ENCODE data around the gene ZSWIM4. TPM values are rescaled to one million over a fixed set of nuclear protein-coding genes. Genes with fewer than 3 reads are reported as not detected.
"Not testable (repeated sequence)": the region's sequence is repeated elsewhere in the genome, so short reads cannot be mapped to it uniquely, and the experiment has no call there.

ZSWIM4 gene
- 1 to 10 TPM; 6.3 to 8.8 TPM for total RNA-seq

- ATAC-seq = peak; percentile 99
- H3K36me3 Mint-ChIP-seq = no peaks in the 10 kb centered on the region
- no peaks in the 10 kb centered on the region for H3K9me3 Mint-ChIP-seq
- peak within 1 kb of the TSS; percentile 93 to 97 for H3K27ac Mint-ChIP-seq
- peak; percentile 93 to 98 for DNase-seq (ENCODE audit: low spot score in 2 of 2)
Observed at GRCh38 chr19:13794757-13795589, at the start of gene ZSWIM4. ZSWIM4 (plus strand) TSS chr19:13795443; CDS start chr19:13795649, 206 bp downstream.

- ATAC-seq (no peak), DNase-seq (ENCODE audit: low spot score in 2 of 2) (no peak)
- H3K27ac Mint-ChIP-seq = peak overlapping the region in 1 of 2 donors; percentile 94
- H3K36me3 Mint-ChIP-seq = peaks cover 9 to 11% of the 10 kb centered on the region in 2 donors
- no peaks in the 10 kb centered on the region for H3K9me3 Mint-ChIP-seq
Observed at GRCh38 chr19:13747098-13747453, 48.2 kb upstream of the ZSWIM4 start.

- ATAC-seq = no peak
- H3K9me3 Mint-ChIP-seq = no peaks in the 10 kb centered on the region
- H3K36me3 Mint-ChIP-seq = peaks cover 9 to 11% of the 10 kb centered on the region in 2 donors
- peak overlapping the region; percentile 94 to 95 for H3K27ac Mint-ChIP-seq
- DNase-seq (ENCODE audit: low spot score in 2 of 2) = peak in 1 of 2 donors; percentile 16
Observed at GRCh38 chr19:13748169-13748828, 46.9 kb upstream of the ZSWIM4 start.

GRCh38 chr19:13751436-13751835 is 43.8 kb upstream of the ZSWIM4 start:
- DNase-seq (ENCODE audit: low spot score in 2 of 2) (no peak), ATAC-seq (no peak)
- H3K9me3 Mint-ChIP-seq = no peaks in the 10 kb centered on the region
- peaks cover 9 to 25% of the 10 kb centered on the region in 2 donors for H3K36me3 Mint-ChIP-seq
- peak overlapping the region; percentile 33 to 66 for H3K27ac Mint-ChIP-seq

- peaks cover 8 to 21% of the 10 kb centered on the region in 2 donors for H3K36me3 Mint-ChIP-seq
- not testable (repeated sequence) for H3K9me3 Mint-ChIP-seq; ATAC-seq; DNase-seq (ENCODE audit: low spot score in 2 of 2); H3K27ac Mint-ChIP-seq
Observed at GRCh38 chr19:13753622-13754021, 41.6 kb upstream of the ZSWIM4 start.

- no peak for ATAC-seq
- Mint-ChIP-seq H3K27ac (peak overlapping the region in 1 of 2 donors; percentile 87), H3K36me3 (peaks cover 7 to 21% of the 10 kb centered on the region in 2 donors)
Observed at GRCh38 chr19:13756210-13756609, 39.0 kb upstream of the ZSWIM4 start.

GRCh38 chr19:13757805-13758772 is 37.2 kb upstream of the ZSWIM4 start:
- ATAC-seq (no peak), DNase-seq (ENCODE audit: low spot score in 2 of 2) (no peak)
- peaks cover 7 to 28% of the 10 kb centered on the region in 2 donors for H3K36me3 Mint-ChIP-seq
- H3K27ac Mint-ChIP-seq = peak overlapping the region in 1 of 2 donors; percentile 65
- H3K9me3 Mint-ChIP-seq = no peaks in the 10 kb centered on the region

More at GRCh38 chr19:13756210-13756609, 39.0 kb upstream of the ZSWIM4 start:
- H3K9me3 Mint-ChIP-seq = no peaks in the 10 kb centered on the region
- DNase-seq (ENCODE audit: low spot score in 2 of 2) = no peak

GRCh38 chr19:13758795-13759194 is 36.4 kb upstream of the ZSWIM4 start:
- no peak for ATAC-seq

GRCh38 chr19:13761423-13761822 is 33.8 kb upstream of the ZSWIM4 start:
- DNase-seq (ENCODE audit: low spot score in 2 of 2) (no peak), ATAC-seq (no peak)
- Mint-ChIP-seq H3K9me3 (no peaks in the 10 kb centered on the region), H3K36me3 (peaks cover 14 to 28% of the 10 kb centered on the region in 2 donors), H3K27ac (no peak overlapping the region)

More at GRCh38 chr19:13758795-13759194, 36.4 kb upstream of the ZSWIM4 start:
- DNase-seq (ENCODE audit: low spot score in 2 of 2) = no peak
- H3K9me3 Mint-ChIP-seq = no peaks in the 10 kb centered on the region
- no peak overlapping the region for H3K27ac Mint-ChIP-seq
- peaks cover 7 to 32% of the 10 kb centered on the region in 2 donors for H3K36me3 Mint-ChIP-seq

- DNase-seq (ENCODE audit: low spot score in 2 of 2) (no peak), ATAC-seq (no peak)
- Mint-ChIP-seq H3K9me3 (no peaks in the 10 kb centered on the region), H3K27ac (no peak overlapping the region), H3K36me3 (peaks cover 14 to 28% of the 10 kb centered on the region in 2 donors)
Observed at GRCh38 chr19:13762635-13763235, 32.5 kb upstream of the ZSWIM4 start.

GRCh38 chr19:13763265-13763664 is 32.0 kb upstream of the ZSWIM4 start:
- no peak for DNase-seq (ENCODE audit: low spot score in 2 of 2)
- ATAC-seq = no peak
- no peaks in the 10 kb centered on the region for H3K9me3 Mint-ChIP-seq
- H3K27ac Mint-ChIP-seq = peak overlapping the region; percentile 13 to 82
- peaks cover 10 to 24% of the 10 kb centered on the region in 2 donors for H3K36me3 Mint-ChIP-seq

GRCh38 chr19:13764101-13764807 is 31.0 kb upstream of the ZSWIM4 start, which contains the start of gene MRI1:
MRI1 (plus strand) TSS chr19:13764522; CDS start chr19:13764589, 67 bp downstream.
- H3K27ac Mint-ChIP-seq = peak within 1 kb of the TSS; percentile 82 to 91
- ATAC-seq = peak; percentile 85 to 89
- H3K9me3 Mint-ChIP-seq = no peaks in the 10 kb centered on the region

GRCh38 chr19:13764821-13765394 is 30.3 kb upstream of the ZSWIM4 start:
- peak in 1 of 2 donors; percentile 46 for DNase-seq (ENCODE audit: low spot score in 2 of 2)
- H3K9me3 Mint-ChIP-seq = no peaks in the 10 kb centered on the region
- peak overlapping the region; percentile 82 to 86 for H3K27ac Mint-ChIP-seq
- peaks cover 7 to 21% of the 10 kb centered on the region in 2 donors for H3K36me3 Mint-ChIP-seq
- peak; percentile 60 to 68 for ATAC-seq

More at GRCh38 chr19:13764101-13764807, 31.0 kb upstream of the ZSWIM4 start, which contains the start of gene MRI1:
- peak; percentile 71 to 73 for DNase-seq (ENCODE audit: low spot score in 2 of 2)
- H3K36me3 Mint-ChIP-seq = peaks cover 7 to 21% of the 10 kb centered on the region in 2 donors

GRCh38 chr19:13765395-13766094 is 29.7 kb upstream of the ZSWIM4 start:
- ATAC-seq (no peak), DNase-seq (ENCODE audit: low spot score in 2 of 2) (no peak)
- Mint-ChIP-seq H3K36me3 (peaks cover 7 to 21% of the 10 kb centered on the region in 2 donors), H3K9me3 (no peaks in the 10 kb centered on the region), H3K27ac (peak overlapping the region; percentile 29 to 86)
